PC-3 (cell line): Measurements from ENCODE around the gene AK8. TPM values are rescaled to one million over a fixed set of nuclear protein-coding genes. Genes with fewer than 3 reads are reported as not detected.

Experiments
- ATAC-seq: fragments of 200-7000 bp; cut with Tn5 transposase; 2 replicates; pipeline ENCODE4 v1.9.1; 2020; ENCODE audit warnings: mild to moderate bottlenecking, moderate library complexity
- BruUV-seq: library from RNA; stranded (reverse); fragments of 400-500 nt; replicated peaks from 2 replicates; lab custom pipeline; 2021; lab: Mats Ljungman, UMichigan
- CTCF ChIA-PET: fragments of 300-600 bp; sonication (Branson Sonifier 250); formaldehyde crosslinking; loops from one replicate; lab custom pipeline; 2022; ENCODE audit warnings: antibody characterized with exemption; lab: Charles Lee
- POLR2A ChIA-PET: fragments of 300-600 bp; sonication (Branson Sonifier 250); formaldehyde crosslinking; loops from one replicate; lab custom pipeline; 2022; ENCODE audit warnings: antibody characterized with exemption; ENCODE audit not compliant: unreplicated experiment; lab: Charles Lee
- DNase-seq: peaks from one replicate; pipeline ENCODE4 v3.0.0-alpha.2; 2015
- H2AFZ ChIP-seq: fragments of 300-600 bp; sonication (generic); 2 replicates; pipeline ENCODE4 v1.6.0; 2016; ENCODE audit warnings: antibody characterized with exemption, low read length
- H3F3A ChIP-seq: fragments of 300-600 bp; sonication (generic); one replicate; pipeline ENCODE4 v1.6.0; 2017; ENCODE audit warnings: antibody characterized with exemption, low read length, control low read depth, mild to moderate bottlenecking; ENCODE audit not compliant: unreplicated experiment
- H3K27ac ChIP-seq: fragments of 300-600 bp; sonication (generic); 2 replicates; pipeline ENCODE4 v1.5.1; 2016; ENCODE audit warnings: mild to moderate bottlenecking, low read length
- H3K27me3 ChIP-seq: fragments of 300-600 bp; sonication (generic); 2 replicates; pipeline ENCODE4 v1.6.1; 2016; ENCODE audit warnings: low read length, mixed read lengths
- H3K36me3 ChIP-seq: fragments of 300-600 bp; sonication (generic); 2 replicates; pipeline ENCODE4 v1.6.1; 2016; ENCODE audit warnings: low read depth, mixed run types, low read length, mixed read lengths
- H3K4me1 ChIP-seq: fragments of 300-600 bp; sonication (generic); 2 replicates; pipeline ENCODE4 v1.5.1; 2016; ENCODE audit warnings: low read length; ENCODE audit not compliant: insufficient read depth
- H3K4me2 ChIP-seq: fragments of 300-600 bp; sonication (generic); 2 replicates; pipeline ENCODE4 v1.6.0; 2016; ENCODE audit warnings: low read length
- H3K4me3 ChIP-seq: fragments of 300-600 bp; sonication (generic); 2 replicates; pipeline ENCODE4 v1.5.1; 2016; ENCODE audit warnings: mild to moderate bottlenecking, low read length, mixed read lengths
- H3K79me2 ChIP-seq: fragments of 300-600 bp; sonication (generic); 2 replicates; pipeline ENCODE4 v1.6.1; 2017; ENCODE audit warnings: low read length, mixed read lengths
- H3K9ac ChIP-seq: fragments of 300-600 bp; sonication (generic); 2 replicates; pipeline ENCODE4 v1.6.0; 2016; ENCODE audit warnings: mild to moderate bottlenecking, low read length
- H3K9me2 ChIP-seq: fragments of 300-600 bp; sonication (generic); replicated peaks from 2 replicates; pipeline ENCODE4 v1.6.1; 2016; ENCODE audit warnings: mixed run types, low read length, mixed read lengths
- H3K9me3 ChIP-seq: fragments of 300-600 bp; sonication (generic); 2 replicates; pipeline ENCODE4 v1.6.1; 2016; ENCODE audit warnings: low read length, mixed read lengths
- H4K20me1 ChIP-seq: fragments of 300-600 bp; sonication (generic); 2 replicates; pipeline ENCODE4 v1.6.1; 2016; ENCODE audit warnings: low read length, mixed read lengths
- CTCF ChIP-seq: fragments of 300-600 bp; sonication (generic); conservative IDR thresholded peaks from 2 replicates; pipeline ENCODE4 v1.5.1; 2017; ENCODE audit warnings: antibody characterized with exemption, low read depth, mild to moderate bottlenecking, low read length
- EZH2 ChIP-seq: fragments of 300-600 bp; sonication (generic); IDR thresholded peaks from one replicate; pipeline ENCODE4 v1.6.1; 2017; ENCODE audit warnings: antibody characterized with exemption, mild to moderate bottlenecking, low read length; ENCODE audit not compliant: unreplicated experiment
- EZH2phosphoT487 ChIP-seq: fragments of 300-600 bp; sonication (generic); IDR thresholded peaks from 2 replicates; pipeline ENCODE4 v1.6.1; 2018; ENCODE audit warnings: mild to moderate bottlenecking, antibody characterized with exemption, low read length, borderline replicate concordance
- intact Hi-C: fragments of 100-400 bp; cut with micrococcal nuclease; formaldehyde crosslinking; loops from 2 replicates; pipeline ENCODE4 v1.9.0; 2023
- total RNA-seq: library from RNA; depleted of rRNA; stranded (reverse); fragments of >200 nt; gene quantifications from 2 replicates; pipeline ENCODE4 v1.2.3, GENCODE V29; 2014

AK8 gene
- total RNA-seq, 1 experiment from 2014 or later = 0.55 TPM

- Histone ChIP-seq H3K4me2 (0 out of 2 replicates have a peak overlapping the region, but pooled peaks have one; percentile 22), H2AFZ (no peak overlapping the region), H3K27me3 (no peaks in the 10 kb centered on the region), H3K79me2 (no peaks in the 10 kb centered on the region), H3F3A (peaks cover 3% of the 10 kb centered on the region), H3K36me3 (no peaks in the 10 kb centered on the region), H4K20me1 (no peaks in the 10 kb centered on the region), H3K9me2 (no peaks in the 10 kb centered on the region), H3K4me3 (no peak overlapping the region), H3K9ac (no peak overlapping the region), H3K9me3 (peaks cover 3% of the 10 kb centered on the region; the same call in 1 of the 2 replicates), H3K4me1 (0 out of 2 replicates have a peak, but pooled peaks cover 4% of the 10 kb centered on the region), H3K27ac (no peak overlapping the region)
- peak; percentile 56 for DNase-seq
- ChIA-PET POLR2A (interaction anchor here (0.6 kb wide), 1 partner anchor 33 kb away, joined by 5 read pairs; no protein-coding TSS in a partner anchor), CTCF (no interaction called here)
- ATAC-seq = peak; percentile 93
- no TSS peak for BruUV-seq
- no peak for TF ChIP-seq EZH2
- TF ChIP-seq EZH2phosphoT487 = no peak
- no peak for TF ChIP-seq CTCF
- intact Hi-C loops = no loop called here
Measured at GRCh38 chr9:132703336-132703735, 174.7 kb downstream of the AK8 start.

- ATAC-seq = no peak
- Histone ChIP-seq H3F3A (peaks cover 3% of the 10 kb centered on the region), H3K27ac (no peak overlapping the region), H3K4me2 (no peak overlapping the region), H3K36me3 (no peaks in the 10 kb centered on the region), H4K20me1 (no peaks in the 10 kb centered on the region), H3K79me2 (no peaks in the 10 kb centered on the region), H3K27me3 (no peaks in the 10 kb centered on the region), H3K9me3 (peaks cover 8% of the 10 kb centered on the region; the same call in 1 of the 2 replicates), H3K9me2 (no peaks in the 10 kb centered on the region), H3K4me1 (0 out of 2 replicates have a peak, but pooled peaks cover 4% of the 10 kb centered on the region), H2AFZ (no peak overlapping the region), H3K4me3 (no peak overlapping the region), H3K9ac (no peak overlapping the region)
- POLR2A ChIA-PET = no interaction called here
- TF ChIP-seq EZH2 (no peak), CTCF (no peak), EZH2phosphoT487 (no peak)
- no TSS peak for BruUV-seq
- intact Hi-C loops = no loop called here
- no peak for DNase-seq
- CTCF ChIA-PET = no interaction called here
Measured at GRCh38 chr9:132702254-132702653, 175.8 kb downstream of the AK8 start.

- intact Hi-C loops = no loop called here
- Histone ChIP-seq H3F3A (peaks cover 3% of the 10 kb centered on the region), H3K9me2 (no peaks in the 10 kb centered on the region), H3K27ac (no peak overlapping the region), H3K4me3 (no peak overlapping the region), H3K27me3 (no peaks in the 10 kb centered on the region), H3K36me3 (no peaks in the 10 kb centered on the region), H3K9ac (no peak overlapping the region), H3K4me1 (0 out of 2 replicates have a peak, but pooled peaks cover 4% of the 10 kb centered on the region), H3K79me2 (no peaks in the 10 kb centered on the region), H2AFZ (no peak overlapping the region), H3K9me3 (peaks cover 11% of the 10 kb centered on the region; the same call in 1 of the 2 replicates), H4K20me1 (no peaks in the 10 kb centered on the region), H3K4me2 (no peak overlapping the region)
- BruUV-seq = no TSS peak
- ATAC-seq = no peak
- TF ChIP-seq EZH2phosphoT487 = no peak
- TF ChIP-seq CTCF = no peak
- no peak for TF ChIP-seq EZH2
- ChIA-PET POLR2A (no interaction called here), CTCF (no interaction called here)
- no peak for DNase-seq
Measured at GRCh38 chr9:132699956-132700355, 178.1 kb downstream of the AK8 start.
